KMS-11 (cell line): Measurements from ENCODE around the gene FSTL1.

Source experiments
- H2AFZ ChIP-seq: fragments of 200-600 bp; sonication (generic); 2 replicates; pipeline ENCODE4 v1.6.1; 2016; ENCODE audit warnings: antibody characterized with exemption, mixed run types, low read depth
- H3K27ac ChIP-seq: fragments of 200-600 bp; sonication (generic); 2 replicates; pipeline ENCODE4 v1.6.1; 2016; ENCODE audit warnings: mild to moderate bottlenecking, mixed run types
- H3K27me3 ChIP-seq: fragments of 200-600 bp; sonication (generic); 2 replicates; pipeline ENCODE4 v1.6.1; 2017; ENCODE audit warnings: mild to moderate bottlenecking, low read depth, mixed run types, moderate library complexity; ENCODE audit not compliant: insufficient read depth
- H3K36me3 ChIP-seq: fragments of 200-600 bp; sonication (generic); 2 replicates; pipeline ENCODE4 v1.6.1; 2017; ENCODE audit warnings: mild to moderate bottlenecking, mixed run types; ENCODE audit not compliant: insufficient read depth
- H3K4me1 ChIP-seq: fragments of 200-600 bp; sonication (generic); 2 replicates; pipeline ENCODE4 v1.6.1; 2016; ENCODE audit warnings: mild to moderate bottlenecking, low read depth, mixed run types; ENCODE audit not compliant: poor library complexity, severe bottlenecking
- H3K4me2 ChIP-seq: fragments of 200-600 bp; sonication (generic); 2 replicates; pipeline ENCODE4 v1.7.0; 2016; ENCODE audit warnings: mild to moderate bottlenecking, mixed run types
- H3K4me3 ChIP-seq: fragments of 200-600 bp; sonication (generic); IDR thresholded peaks from 2 replicates; pipeline ENCODE4 v1.6.1; 2017; ENCODE audit warnings: low read depth, low read length, mixed read lengths; ENCODE audit not compliant: insufficient read depth
- H3K79me2 ChIP-seq: fragments of 200-600 bp; sonication (generic); 2 replicates; pipeline ENCODE4 v1.6.1; 2016; ENCODE audit warnings: low read depth, mixed run types; ENCODE audit not compliant: insufficient read depth
- H3K9ac ChIP-seq: fragments of 200-600 bp; sonication (generic); 2 replicates; pipeline ENCODE4 v1.6.1; 2016; ENCODE audit warnings: mild to moderate bottlenecking, mixed run types
- H4K20me1 ChIP-seq: fragments of 200-600 bp; sonication (generic); 2 replicates; pipeline ENCODE4 v1.6.1; 2016; ENCODE audit warnings: mild to moderate bottlenecking, mixed run types; ENCODE audit not compliant: insufficient read depth
- TF ChIP-seq, protein P1 (sequence below): fragments of 200-600 bp; sonication (generic); conservative IDR thresholded peaks from 2 replicates; pipeline ENCODE4 v1.6.1; 2017; ENCODE audit warnings: low read depth, mild to moderate bottlenecking, antibody characterized with exemption, low read length, moderate library complexity, mixed read lengths

The FSTL1 gene

DNA sequence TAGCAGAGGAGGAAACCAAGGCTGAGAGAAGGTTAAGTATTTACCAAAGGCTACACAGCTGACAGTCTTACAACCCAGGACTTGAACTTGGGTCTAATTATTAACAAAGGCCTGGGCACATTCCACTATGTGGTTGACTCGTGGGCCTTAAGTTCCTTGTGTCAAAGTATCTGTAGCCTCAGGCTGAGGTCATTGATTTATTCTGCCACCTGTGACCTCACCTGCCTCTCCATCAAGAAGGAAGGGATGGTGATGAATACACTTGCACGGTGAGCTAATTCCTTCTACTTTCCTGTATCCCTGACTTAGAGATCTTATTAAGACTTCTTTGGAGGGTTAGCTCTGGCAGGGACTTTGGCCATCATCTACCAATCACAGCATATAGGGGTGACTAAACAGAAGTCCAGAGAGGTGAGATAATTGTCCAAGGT is 81.7 kb downstream of the FSTL1 start:
- Histone ChIP-seq H3K36me3 (no peaks in the 10 kb centered on the region), H3K4me2 (no peak overlapping the region), H2AFZ (no peak overlapping the region), H3K4me1 (no peaks in the 10 kb centered on the region), H3K79me2 (no peaks in the 10 kb centered on the region), H3K9ac (no peak overlapping the region), H4K20me1 (no peaks in the 10 kb centered on the region), H3K27ac (no peak overlapping the region), H3K4me3 (no peak overlapping the region), H3K27me3 (no peaks in the 10 kb centered on the region; the same call in 1 of the 2 replicates)
- TF ChIP-seq, protein P1, sequence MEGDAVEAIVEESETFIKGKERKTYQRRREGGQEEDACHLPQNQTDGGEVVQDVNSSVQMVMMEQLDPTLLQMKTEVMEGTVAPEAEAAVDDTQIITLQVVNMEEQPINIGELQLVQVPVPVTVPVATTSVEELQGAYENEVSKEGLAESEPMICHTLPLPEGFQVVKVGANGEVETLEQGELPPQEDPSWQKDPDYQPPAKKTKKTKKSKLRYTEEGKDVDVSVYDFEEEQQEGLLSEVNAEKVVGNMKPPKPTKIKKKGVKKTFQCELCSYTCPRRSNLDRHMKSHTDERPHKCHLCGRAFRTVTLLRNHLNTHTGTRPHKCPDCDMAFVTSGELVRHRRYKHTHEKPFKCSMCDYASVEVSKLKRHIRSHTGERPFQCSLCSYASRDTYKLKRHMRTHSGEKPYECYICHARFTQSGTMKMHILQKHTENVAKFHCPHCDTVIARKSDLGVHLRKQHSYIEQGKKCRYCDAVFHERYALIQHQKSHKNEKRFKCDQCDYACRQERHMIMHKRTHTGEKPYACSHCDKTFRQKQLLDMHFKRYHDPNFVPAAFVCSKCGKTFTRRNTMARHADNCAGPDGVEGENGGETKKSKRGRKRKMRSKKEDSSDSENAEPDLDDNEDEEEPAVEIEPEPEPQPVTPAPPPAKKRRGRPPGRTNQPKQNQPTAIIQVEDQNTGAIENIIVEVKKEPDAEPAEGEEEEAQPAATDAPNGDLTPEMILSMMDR, result no peak

DNA sequence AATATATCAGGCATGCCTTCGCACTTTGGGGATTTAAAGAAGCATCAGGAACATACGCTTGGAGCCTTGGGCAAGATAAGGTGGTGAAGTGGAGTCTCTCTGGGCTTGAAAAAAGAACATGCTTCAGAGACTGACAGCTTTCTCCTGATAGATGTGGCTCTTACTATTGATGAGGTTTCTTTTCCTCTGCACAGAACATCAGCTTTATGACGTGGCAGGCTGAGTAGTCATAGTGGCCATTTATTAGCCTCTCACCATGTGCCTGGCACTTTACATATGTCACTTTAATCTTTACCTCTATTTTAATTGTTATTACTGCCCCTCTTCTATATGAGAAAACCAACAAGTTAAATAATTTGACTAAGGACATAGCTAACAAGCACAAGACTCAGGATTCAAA is 82.6 kb downstream of the FSTL1 start:
- Histone ChIP-seq H3K4me3 (no peak overlapping the region), H3K4me2 (no peak overlapping the region), H3K79me2 (no peaks in the 10 kb centered on the region), H3K9ac (no peak overlapping the region), H3K36me3 (no peaks in the 10 kb centered on the region), H3K27ac (no peak overlapping the region), H4K20me1 (no peaks in the 10 kb centered on the region), H3K27me3 (no peaks in the 10 kb centered on the region; the same call in 1 of the 2 replicates), H3K4me1 (no peaks in the 10 kb centered on the region), H2AFZ (no peak overlapping the region)
- TF ChIP-seq, protein P1, result no peak

GRCh38 chr3:120364821-120365220 is 86.0 kb downstream of the FSTL1 start:
- H3K27ac ChIP-seq, result no peak overlapping the region

GRCh38 chr3:120364101-120364500 is 86.7 kb downstream of the FSTL1 start:
- Histone ChIP-seq H4K20me1 (no peaks in the 10 kb centered on the region), H3K36me3 (no peaks in the 10 kb centered on the region), H3K4me3 (no peak overlapping the region), H3K4me2 (no peak overlapping the region), H3K4me1 (no peaks in the 10 kb centered on the region), H3K79me2 (no peaks in the 10 kb centered on the region), H3K9ac (no peak overlapping the region), H2AFZ (no peak overlapping the region), H3K27ac (no peak overlapping the region), H3K27me3 (no peaks in the 10 kb centered on the region)
- TF ChIP-seq, protein P1, result no peak

More at GRCh38 chr3:120364821-120365220, 86.0 kb downstream of the FSTL1 start:
- no peak overlapping the region for H3K4me3 ChIP-seq
- H3K4me2 ChIP-seq, result no peak overlapping the region
- no peak overlapping the region for H2AFZ ChIP-seq
- H3K79me2 ChIP-seq, result no peaks in the 10 kb centered on the region
- TF ChIP-seq, protein P1, result no peak
- no peaks in the 10 kb centered on the region for H3K27me3 ChIP-seq
- no peak overlapping the region for H3K9ac ChIP-seq
- no peaks in the 10 kb centered on the region for H3K4me1 ChIP-seq
- H3K36me3 ChIP-seq, result no peaks in the 10 kb centered on the region
- no peaks in the 10 kb centered on the region for H4K20me1 ChIP-seq
